Astrocyte (in vitro differentiated cells and primary cell): ENCODE results near the gene DOCK2. TPM values are rescaled to one million over a fixed set of nuclear protein-coding genes. Genes with fewer than 3 reads are reported as not detected.

Experiments used
- DNase-seq: peaks from one replicate; pipeline ENCODE4 v3.0.0-alpha.2; 2010; ENCODE audit warnings: low read depth
- FAIRE-seq: peaks from 2 replicates; lab custom pipeline; 2011; peaks lifted over from hg19 to GRCh38; lab: Jason Lieb, UNC
- H2AFZ ChIP-seq: 2 replicates; pipeline ENCODE4 v1.6.0; 2012; ENCODE audit warnings: low read depth, low read length, inconsistent platforms
- H3K27ac ChIP-seq: 2 replicates; pipeline ENCODE4 v1.5.1; 2011; ENCODE audit warnings: low read depth, low read length, inconsistent platforms
- H3K27me3 ChIP-seq: 2 replicates; pipeline ENCODE4 v1.6.0; 2011; ENCODE audit warnings: low read length, inconsistent platforms; ENCODE audit not compliant: insufficient read depth
- H3K36me3 ChIP-seq: 2 replicates; pipeline ENCODE4 v1.5.1; 2011; ENCODE audit warnings: low read length, inconsistent platforms; ENCODE audit not compliant: insufficient read depth
- H3K4me1 ChIP-seq: 2 replicates; pipeline ENCODE4 v1.5.1; 2011; ENCODE audit warnings: low read length, inconsistent platforms; ENCODE audit not compliant: insufficient read depth
- H3K4me2 ChIP-seq: 2 replicates; pipeline ENCODE4 v1.6.0; 2012; ENCODE audit warnings: low read length, inconsistent platforms
- H3K4me3 ChIP-seq: 2 replicates; pipeline ENCODE4 v1.5.1; 2011; ENCODE audit warnings: low read depth, mild to moderate bottlenecking, low read length, inconsistent platforms; ENCODE audit not compliant: insufficient read depth
- H3K79me2 ChIP-seq: 2 replicates; pipeline ENCODE4 v1.6.0; 2012; ENCODE audit warnings: mild to moderate bottlenecking, low read length, inconsistent platforms; ENCODE audit not compliant: insufficient read depth
- H3K9ac ChIP-seq: 2 replicates; pipeline ENCODE4 v1.6.0; 2012; ENCODE audit warnings: mild to moderate bottlenecking, low read length, inconsistent platforms
- H3K9me3 ChIP-seq: 2 replicates; pipeline ENCODE4 v1.5.1; 2012; ENCODE audit warnings: low read depth, mild to moderate bottlenecking, low read length, inconsistent platforms; ENCODE audit not compliant: insufficient read depth
- H4K20me1 ChIP-seq: 2 replicates; pipeline ENCODE4 v1.6.0; 2012; ENCODE audit warnings: low read length, inconsistent platforms; ENCODE audit not compliant: insufficient read depth
- H3K27ac Mint-ChIP-seq: one replicate; pipeline ENCODE4 v1.8.0; 2021; ENCODE audit warnings: mild to moderate bottlenecking, mixed read lengths; ENCODE audit not compliant: unreplicated experiment
- H3K27me3 Mint-ChIP-seq: one replicate; pipeline ENCODE4 v1.8.0; 2021; ENCODE audit warnings: low read depth, mixed read lengths; ENCODE audit not compliant: unreplicated experiment
- H3K36me3 Mint-ChIP-seq: one replicate; pipeline ENCODE4 v1.8.0; 2021; ENCODE audit warnings: low read depth, mixed read lengths; ENCODE audit not compliant: unreplicated experiment
- H3K4me1 Mint-ChIP-seq: one replicate; pipeline ENCODE4 v1.8.0; 2021; ENCODE audit warnings: low read depth, mixed read lengths; ENCODE audit not compliant: unreplicated experiment
- H3K4me3 Mint-ChIP-seq: one replicate; pipeline ENCODE4 v1.8.0; 2021; ENCODE audit warnings: mild to moderate bottlenecking, moderate library complexity, mixed read lengths; ENCODE audit not compliant: unreplicated experiment
- H3K9me3 Mint-ChIP-seq: one replicate; pipeline ENCODE4 v1.8.0; 2021; ENCODE audit warnings: mild to moderate bottlenecking, mixed read lengths; ENCODE audit not compliant: unreplicated experiment
- EZH2 ChIP-seq: IDR thresholded peaks from 2 replicates; pipeline ENCODE4 v1.6.1; 2012; ENCODE audit warnings: mild to moderate bottlenecking, low read length, inconsistent platforms; ENCODE audit not compliant: insufficient read depth
- total RNA-seq: library from RNA; stranded (reverse); gene quantifications from 2 replicates; pipeline ENCODE4 v1.2.1, GENCODE V29; 2021
- TF ChIP-seq, protein P1 (sequence below): IDR thresholded peaks from 2 replicates; pipeline ENCODE4 v1.5.1; 2011; ENCODE audit warnings: low read depth, mild to moderate bottlenecking, inconsistent platforms, low read length, moderate library complexity; ENCODE audit not compliant: insufficient read depth

DOCK2 gene
- total RNA-seq, 1 donor from 2014 or later: 0.66 TPM

DNA sequence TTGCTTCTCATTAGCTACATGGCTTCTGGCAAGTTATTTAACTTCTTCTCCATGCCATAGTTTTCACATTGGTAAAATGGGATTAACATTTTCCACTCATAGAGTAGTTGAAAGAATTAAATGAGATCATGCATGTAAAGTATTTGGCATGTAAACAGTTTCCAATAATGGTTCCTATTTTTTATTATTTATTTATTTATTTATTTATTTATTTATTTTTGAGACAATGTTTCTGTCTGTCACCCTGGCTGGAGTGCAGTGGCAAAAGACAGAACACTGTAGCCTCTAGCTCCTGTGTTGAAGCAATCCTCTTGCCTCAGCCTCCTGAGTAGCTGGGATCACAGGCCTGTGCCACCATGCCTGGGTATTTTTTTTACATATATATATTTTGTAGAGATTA lies 117.7 kb downstream of the DOCK2 start:
- Mint-ChIP-seq H3K9me3 (peaks cover 4% of the 10 kb centered on the region), H3K36me3 (no peaks in the 10 kb centered on the region), H3K4me3 (no peak overlapping the region), H3K27ac (no peak overlapping the region), H3K27me3 (peaks cover 10% of the 10 kb centered on the region), H3K4me1 (peaks cover 5% of the 10 kb centered on the region)
- DNase-seq (no peak), FAIRE-seq (no peak)
- H3K79me2 ChIP-seq: no peaks in the 10 kb centered on the region
- no peak overlapping the region for H3K9ac ChIP-seq
- H3K4me1 ChIP-seq: no peaks in the 10 kb centered on the region
- no peak overlapping the region for H3K27ac ChIP-seq
- no peak overlapping the region for H3K4me2 ChIP-seq
- TF ChIP-seq, protein P1, sequence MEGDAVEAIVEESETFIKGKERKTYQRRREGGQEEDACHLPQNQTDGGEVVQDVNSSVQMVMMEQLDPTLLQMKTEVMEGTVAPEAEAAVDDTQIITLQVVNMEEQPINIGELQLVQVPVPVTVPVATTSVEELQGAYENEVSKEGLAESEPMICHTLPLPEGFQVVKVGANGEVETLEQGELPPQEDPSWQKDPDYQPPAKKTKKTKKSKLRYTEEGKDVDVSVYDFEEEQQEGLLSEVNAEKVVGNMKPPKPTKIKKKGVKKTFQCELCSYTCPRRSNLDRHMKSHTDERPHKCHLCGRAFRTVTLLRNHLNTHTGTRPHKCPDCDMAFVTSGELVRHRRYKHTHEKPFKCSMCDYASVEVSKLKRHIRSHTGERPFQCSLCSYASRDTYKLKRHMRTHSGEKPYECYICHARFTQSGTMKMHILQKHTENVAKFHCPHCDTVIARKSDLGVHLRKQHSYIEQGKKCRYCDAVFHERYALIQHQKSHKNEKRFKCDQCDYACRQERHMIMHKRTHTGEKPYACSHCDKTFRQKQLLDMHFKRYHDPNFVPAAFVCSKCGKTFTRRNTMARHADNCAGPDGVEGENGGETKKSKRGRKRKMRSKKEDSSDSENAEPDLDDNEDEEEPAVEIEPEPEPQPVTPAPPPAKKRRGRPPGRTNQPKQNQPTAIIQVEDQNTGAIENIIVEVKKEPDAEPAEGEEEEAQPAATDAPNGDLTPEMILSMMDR: no peak
- TF ChIP-seq EZH2: no peak
- no peaks in the 10 kb centered on the region for H3K9me3 ChIP-seq
- H3K4me3 ChIP-seq: no peak overlapping the region
- H3K36me3 ChIP-seq: no peaks in the 10 kb centered on the region
- no peaks in the 10 kb centered on the region for H4K20me1 ChIP-seq
- H2AFZ ChIP-seq: no peak overlapping the region
- no peaks in the 10 kb centered on the region for H3K27me3 ChIP-seq

DNA sequence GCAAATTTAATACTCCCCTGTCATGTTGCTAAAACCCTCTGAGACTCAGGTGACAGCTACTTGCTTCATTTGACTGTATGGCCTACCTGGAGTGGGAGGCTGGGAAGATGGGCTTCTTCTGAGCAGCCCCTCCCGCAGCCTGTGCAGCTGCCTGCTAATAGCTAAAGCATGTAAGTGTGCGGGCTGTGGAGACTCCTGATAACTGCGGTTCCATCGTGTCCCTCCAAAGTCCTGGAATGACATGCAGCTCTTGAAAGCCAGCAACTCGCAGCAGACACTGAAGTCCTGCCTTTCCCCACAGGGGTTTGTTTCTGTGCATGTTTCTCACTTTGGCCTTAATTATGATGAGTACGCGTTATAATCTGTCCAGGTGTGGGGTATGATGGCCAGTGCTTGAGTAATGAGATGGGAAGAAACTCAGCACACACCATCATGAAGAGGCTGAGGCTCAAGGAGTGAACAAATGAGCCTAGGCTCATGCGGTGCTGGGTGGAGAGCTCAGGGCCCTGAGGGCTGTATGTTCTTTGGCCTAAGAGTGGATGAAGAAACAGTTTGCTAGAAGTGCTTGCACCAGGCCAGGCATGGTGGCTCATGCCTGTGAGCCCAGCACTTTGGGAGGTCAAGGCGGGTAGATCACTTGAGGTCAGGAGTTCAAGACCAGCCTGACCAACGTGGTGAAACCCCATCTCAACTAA lies 119.1 kb downstream of the DOCK2 start:
- Histone ChIP-seq H4K20me1 (no peaks in the 10 kb centered on the region), H3K9ac (no peak overlapping the region), H3K4me3 (no peak overlapping the region), H3K27me3 (no peaks in the 10 kb centered on the region), H3K9me3 (no peaks in the 10 kb centered on the region), H3K36me3 (no peaks in the 10 kb centered on the region), H3K27ac (no peak overlapping the region), H3K4me2 (no peak overlapping the region), H3K4me1 (no peaks in the 10 kb centered on the region), H3K79me2 (no peaks in the 10 kb centered on the region), H2AFZ (no peak overlapping the region)
- Mint-ChIP-seq H3K4me3 (no peak overlapping the region), H3K4me1 (peaks cover 5% of the 10 kb centered on the region), H3K27me3 (peaks cover 7% of the 10 kb centered on the region), H3K36me3 (no peaks in the 10 kb centered on the region), H3K27ac (no peak overlapping the region), H3K9me3 (peaks cover 4% of the 10 kb centered on the region)
- FAIRE-seq (no peak), DNase-seq (no peak)
- TF ChIP-seq, protein P1: no peak
- TF ChIP-seq EZH2: no peak

DNA sequence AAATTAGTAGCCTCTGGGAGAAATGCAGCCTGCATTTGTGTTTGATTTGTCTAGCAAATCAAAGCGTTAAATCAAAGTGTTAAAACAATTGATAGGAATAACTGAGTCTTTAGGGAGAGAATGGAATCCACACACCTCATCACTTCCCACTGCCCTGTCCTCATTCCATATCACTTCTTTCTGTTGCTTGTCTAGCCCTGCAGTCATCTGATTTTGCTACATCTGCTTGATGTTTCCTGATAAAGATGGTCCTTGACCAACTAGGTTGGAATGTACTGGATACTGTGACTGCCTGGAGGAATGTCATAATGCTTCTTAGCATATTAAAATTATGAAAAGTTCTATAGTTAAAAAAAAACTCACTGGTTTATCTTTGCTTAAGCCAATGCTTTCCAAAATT lies 119.9 kb downstream of the DOCK2 start:
- Histone ChIP-seq H3K4me2 (no peak overlapping the region), H3K36me3 (no peaks in the 10 kb centered on the region), H4K20me1 (no peaks in the 10 kb centered on the region), H3K9me3 (no peaks in the 10 kb centered on the region), H3K27me3 (no peaks in the 10 kb centered on the region), H3K4me1 (peaks cover 1% of the 10 kb centered on the region), H3K27ac (no peak overlapping the region), H3K4me3 (no peak overlapping the region), H3K9ac (no peak overlapping the region), H2AFZ (no peak overlapping the region), H3K79me2 (no peaks in the 10 kb centered on the region)
- peaks cover 5% of the 10 kb centered on the region for H3K4me1 Mint-ChIP-seq
- peaks cover 2% of the 10 kb centered on the region for H3K27me3 Mint-ChIP-seq
- DNase-seq (no peak), FAIRE-seq (no peak)
- H3K4me3 Mint-ChIP-seq: no peak overlapping the region
- no peaks in the 10 kb centered on the region for H3K36me3 Mint-ChIP-seq
- no peak overlapping the region for H3K27ac Mint-ChIP-seq
- no peak for TF ChIP-seq EZH2
- TF ChIP-seq, protein P1: no peak
- H3K9me3 Mint-ChIP-seq: peaks cover 4% of the 10 kb centered on the region
